ENCODE measurements around the gene GCN1. TPM values are rescaled to one million over a fixed set of nuclear protein-coding genes. Genes with fewer than 3 reads are reported as not detected.
A peak's percentile ranks its signal among the peaks of the same experiment; 100 is the strongest.

Gene GCN1
- total and polyA plus RNA-seq, 7 experiments from 2014 or later, result 20.3 to 142 (median 122) TPM

GRCh38 chr12:120222288-120222832 lies 27.8 kb upstream of the GCN1 start:
- Histone ChIP-seq H3K36me3 (ENCODE audit: control insufficient read depth in 2 of 3, insufficient read depth in 3 of 3, low read length in 3 of 3) (peaks cover 39 to 84% (median 40%) of the 10 kb centered on the region in 3 experiments), H3K4me1 (ENCODE audit: control insufficient read depth in 2 of 2, insufficient read depth in 2 of 2, low read length in 2 of 2) (peaks cover 13 to 19% of the 10 kb centered on the region in 2 donors), H3K27me3 (ENCODE audit: control insufficient read depth in 2 of 2, insufficient read depth in 2 of 2, low read length in 2 of 2) (no peaks in the 10 kb centered on the region), H3K4me3 (ENCODE audit: low read length) (no peak overlapping the region), H3K9me3 (ENCODE audit: control insufficient read depth in 2 of 3, low read length in 3 of 3) (no peaks in the 10 kb centered on the region), H3K27ac (ENCODE audit: low read depth, low read length) (peak overlapping the region; percentile 4)
- intact Hi-C loops (cut with micrococcal nuclease), result no loop called here
- ATAC-seq (no peak), DNase-seq (no peak)
- Mint-ChIP-seq H3K9me3 (no peaks in the 10 kb centered on the region), H3K27ac (peak overlapping the region in 3 of 9 donors; percentile 9 to 69 (median 56)), H3K36me3 (peaks cover 0 to 16% (median 0%) of the 10 kb centered on the region in 5 donors), H3K4me1 (peaks cover 12 to 32% (median 27%) of the 10 kb centered on the region in 7 donors), H3K27me3 (no peaks in the 10 kb centered on the region), H3K4me3 (no peak overlapping the region)
- CTCF ChIA-PET, result no interaction called here
- POLR2A ChIA-PET, result interaction anchor here (1.3 to 3.5 kb wide), 4 partner anchors 21 to 69 kb away, joined by 3 to 12 read pairs (median 6); partner anchors contain the start of genes RNU4-2 and RPLP0

- Mint-ChIP-seq H3K9me3 (no peaks in the 10 kb centered on the region), H3K4me3 (no peak overlapping the region), H3K27ac (no peak overlapping the region), H3K36me3 (peaks cover 0 to 16% (median 0%) of the 10 kb centered on the region in 5 donors), H3K4me1 (peaks cover 12 to 25% (median 20%) of the 10 kb centered on the region in 7 donors), H3K27me3 (no peaks in the 10 kb centered on the region)
- ATAC-seq, result no peak
- H3K9me3 ChIP-seq (ENCODE audit: control insufficient read depth in 2 of 3, low read length in 3 of 3), result no peaks in the 10 kb centered on the region
- intact Hi-C loops (cut with micrococcal nuclease), result no loop called here
- H3K4me3 ChIP-seq (ENCODE audit: low read length), result no peak overlapping the region
- H3K27ac ChIP-seq (ENCODE audit: low read depth, low read length), result no peak overlapping the region
- CTCF ChIA-PET, result interaction anchor here (1.6 kb wide), 1 partner anchor 28 kb away, joined by 7 read pairs; no protein-coding TSS in a partner anchor
- POLR2A ChIA-PET, result interaction anchor here (1.3 to 3.5 kb wide), 4 partner anchors 20 to 70 kb away, joined by 3 to 12 read pairs (median 6); partner anchors contain the start of genes RNU4-2 and RPLP0
- peaks cover 10 to 17% of the 10 kb centered on the region in 2 donors for H3K4me1 ChIP-seq (ENCODE audit: control insufficient read depth in 2 of 2, insufficient read depth in 2 of 2, low read length in 2 of 2)
- DNase-seq, result no peak
- H3K27me3 ChIP-seq (ENCODE audit: control insufficient read depth in 2 of 2, insufficient read depth in 2 of 2, low read length in 2 of 2), result no peaks in the 10 kb centered on the region
- peaks cover 35 to 87% (median 40%) of the 10 kb centered on the region in 3 experiments for H3K36me3 ChIP-seq (ENCODE audit: control insufficient read depth in 2 of 3, insufficient read depth in 3 of 3, low read length in 3 of 3)
Measured at GRCh38 chr12:120221576-120221900, 27.0 kb upstream of the GCN1 start.

- Mint-ChIP-seq H3K27ac (peak overlapping the region in 2 of 9 donors; percentile 32 to 39), H3K9me3 (no peaks in the 10 kb centered on the region), H3K4me3 (no peak overlapping the region), H3K4me1 (peaks cover 9 to 21% (median 15%) of the 10 kb centered on the region in 7 donors), H3K36me3 (peaks cover 0 to 18% (median 0%) of the 10 kb centered on the region in 5 donors), H3K27me3 (no peaks in the 10 kb centered on the region)
- DNase-seq (no peak), ATAC-seq (no peak)
- POLR2A ChIA-PET, result interaction anchor here (2.4 to 3.5 kb wide), 2 partner anchors 20 to 71 kb away, joined by 10 to 12 read pairs; partner anchors contain the start of genes RNU4-2 and RPLP0
- no peaks in the 10 kb centered on the region for H3K9me3 ChIP-seq (ENCODE audit: control insufficient read depth in 2 of 3, low read length in 3 of 3)
- H3K36me3 ChIP-seq (ENCODE audit: control insufficient read depth in 2 of 3, insufficient read depth in 3 of 3, low read length in 3 of 3), result peaks cover 30 to 87% (median 40%) of the 10 kb centered on the region in 3 experiments
- no peak overlapping the region for H3K4me3 ChIP-seq (ENCODE audit: low read length)
- H3K27me3 ChIP-seq (ENCODE audit: control insufficient read depth in 2 of 2, insufficient read depth in 2 of 2, low read length in 2 of 2), result no peaks in the 10 kb centered on the region
- no peak overlapping the region for H3K27ac ChIP-seq (ENCODE audit: low read depth, low read length)
- CTCF ChIA-PET, result interaction anchor here (1.6 kb wide), 1 partner anchor 28 kb away, joined by 7 read pairs; no protein-coding TSS in a partner anchor
- intact Hi-C loops (cut with micrococcal nuclease), result no loop called here
- H3K4me1 ChIP-seq (ENCODE audit: control insufficient read depth in 2 of 2, insufficient read depth in 2 of 2, low read length in 2 of 2), result peaks cover 5 to 12% of the 10 kb centered on the region in 2 donors
Measured at GRCh38 chr12:120220838-120221575, 26.5 kb upstream of the GCN1 start.

- Histone ChIP-seq H3K36me3 (ENCODE audit: control insufficient read depth in 2 of 3, insufficient read depth in 3 of 3, low read length in 3 of 3) (peaks cover 33 to 96% (median 40%) of the 10 kb centered on the region in 3 experiments), H3K9me3 (ENCODE audit: control insufficient read depth in 2 of 3, low read length in 3 of 3) (no peaks in the 10 kb centered on the region), H3K27me3 (ENCODE audit: control insufficient read depth in 2 of 2, insufficient read depth in 2 of 2, low read length in 2 of 2) (no peaks in the 10 kb centered on the region), H3K4me1 (ENCODE audit: control insufficient read depth in 2 of 2, insufficient read depth in 2 of 2, low read length in 2 of 2) (no peaks in the 10 kb centered on the region), H3K4me3 (ENCODE audit: low read length) (no peak overlapping the region), H3K27ac (ENCODE audit: low read depth, low read length) (no peak overlapping the region)
- POLR2A ChIA-PET, result interaction anchor here (1.0 to 3.5 kb wide), 3 partner anchors 17 to 73 kb away, joined by 3 to 10 read pairs (median 8); partner anchors contain the start of genes RNU4-1, RNU4-2 and RPLP0
- peaks cover 0 to 10% (median 0%) of the 10 kb centered on the region in 7 donors for H3K4me1 Mint-ChIP-seq
- ATAC-seq (no peak), DNase-seq (no peak)
- CTCF ChIA-PET, result interaction anchor here (1.3 kb wide), 2 partner anchors 9 kb away, joined by 3 to 5 read pairs; no protein-coding TSS in a partner anchor
- intact Hi-C loops (cut with micrococcal nuclease), result no loop called here
- no peak overlapping the region for H3K4me3 Mint-ChIP-seq
- no peaks in the 10 kb centered on the region for H3K9me3 Mint-ChIP-seq
- no peaks in the 10 kb centered on the region for H3K27me3 Mint-ChIP-seq
- peaks cover 0 to 26% (median 0%) of the 10 kb centered on the region in 5 donors for H3K36me3 Mint-ChIP-seq
- H3K27ac Mint-ChIP-seq, result peak overlapping the region in 1 of 9 donors; percentile 12
Measured at GRCh38 chr12:120218680-120219606, 24.4 kb upstream of the GCN1 start.

GRCh38 chr12:120216742-120217605 lies 22.5 kb upstream of the GCN1 start:
- ChIA-PET POLR2A (no interaction called here), CTCF (no interaction called here)
- no peaks in the 10 kb centered on the region for H3K9me3 Mint-ChIP-seq

More at GRCh38 chr12:120216742-120217605, 22.5 kb upstream of the GCN1 start:
- Histone ChIP-seq H3K9me3 (ENCODE audit: control insufficient read depth in 2 of 3, low read length in 3 of 3) (no peaks in the 10 kb centered on the region), H3K4me3 (ENCODE audit: low read length) (no peak overlapping the region), H3K4me1 (ENCODE audit: control insufficient read depth in 2 of 2, insufficient read depth in 2 of 2, low read length in 2 of 2) (no peaks in the 10 kb centered on the region), H3K36me3 (ENCODE audit: control insufficient read depth in 2 of 3, insufficient read depth in 3 of 3, low read length in 3 of 3) (peaks cover 26 to 96% (median 40%) of the 10 kb centered on the region in 3 experiments), H3K27ac (ENCODE audit: low read depth, low read length) (no peak overlapping the region), H3K27me3 (ENCODE audit: control insufficient read depth in 2 of 2, insufficient read depth in 2 of 2, low read length in 2 of 2) (no peaks in the 10 kb centered on the region)
- H3K4me1 Mint-ChIP-seq, result peaks cover 0 to 8% (median 0%) of the 10 kb centered on the region in 7 donors
- peaks cover 0 to 27% (median 0%) of the 10 kb centered on the region in 5 donors for H3K36me3 Mint-ChIP-seq
- intact Hi-C loops (cut with micrococcal nuclease), result no loop called here
- H3K4me3 Mint-ChIP-seq, result no peak overlapping the region
- DNase-seq, result no peak
- no peaks in the 10 kb centered on the region for H3K27me3 Mint-ChIP-seq
- no peak overlapping the region for H3K27ac Mint-ChIP-seq
- ATAC-seq, result no peak
